ENCODE measurements around the gene SULT1C4.
A peak's percentile ranks its signal among the peaks of the same experiment; 100 is the strongest.

Gene SULT1C4

GRCh38 chr2:108377815-108378630, at the start of gene SULT1C4:
Gene SULT1C4, plus strand, starts transcription at chr2:108377954. Its CDS starts 384 bp downstream, at chr2:108378338.
- TF ChIP-seq MAX (IDR thresholded peaks at IDR 0.05; ENCODE audit: low read depth, low read length): no peak
- TF ChIP-seq CTCF (IDR thresholded peaks at IDR 0.05; ENCODE audit: low read depth, low read length): no peak
- no peak within 1 kb of the TSS for H3K4me3 ChIP-seq (ENCODE audit: low read depth, low read length)
- no peak for DNase-seq (ENCODE audit: low read depth)

GRCh38 chr2:108329771-108330170, 48.0 kb upstream of the SULT1C4 start:
- no peak for DNase-seq (ENCODE audit: low read depth)
- no peak overlapping the region for H3K4me3 ChIP-seq (ENCODE audit: low read depth, low read length)
- TF ChIP-seq MYC (IDR thresholded peaks at IDR 0.05; ENCODE audit: low read depth, low read length): no peak
- TF ChIP-seq CTCF (IDR thresholded peaks at IDR 0.05; ENCODE audit: low read depth, low read length): no peak
- TF ChIP-seq POLR2A (IDR thresholded peaks at IDR 0.05; ENCODE audit: extremely low read depth, insufficient read length): no peak
- no peak for TF ChIP-seq MAX (IDR thresholded peaks at IDR 0.05; ENCODE audit: low read depth, low read length)

- no peak overlapping the region for H3K4me3 ChIP-seq (ENCODE audit: low read depth, low read length)
- peak; percentile 68 for DNase-seq (ENCODE audit: low read depth)
- TF ChIP-seq MYC (IDR thresholded peaks at IDR 0.05; ENCODE audit: low read depth, low read length): no peak
- no peak for TF ChIP-seq POLR2A (IDR thresholded peaks at IDR 0.05; ENCODE audit: extremely low read depth, insufficient read length)
- TF ChIP-seq CTCF (IDR thresholded peaks at IDR 0.05; ENCODE audit: low read depth, low read length): no peak
- no peak for TF ChIP-seq MAX (IDR thresholded peaks at IDR 0.05; ENCODE audit: low read depth, low read length)
Measured at GRCh38 chr2:108330979-108331378, 46.8 kb upstream of the SULT1C4 start.

GRCh38 chr2:108345951-108346350, 31.8 kb upstream of the SULT1C4 start:
- no peak for DNase-seq (ENCODE audit: low read depth)
- TF ChIP-seq MYC (IDR thresholded peaks at IDR 0.05; ENCODE audit: low read depth, low read length) (no peak), POLR2A (IDR thresholded peaks at IDR 0.05; ENCODE audit: extremely low read depth, insufficient read length) (no peak), MAX (IDR thresholded peaks at IDR 0.05; ENCODE audit: low read depth, low read length) (no peak), CTCF (IDR thresholded peaks at IDR 0.05; ENCODE audit: low read depth, low read length) (no peak)

GRCh38 chr2:108346827-108347226, 30.9 kb upstream of the SULT1C4 start:
- H3K4me3 ChIP-seq (ENCODE audit: low read depth, low read length): no peak overlapping the region
- TF ChIP-seq MAX (IDR thresholded peaks at IDR 0.05; ENCODE audit: low read depth, low read length) (no peak), POLR2A (IDR thresholded peaks at IDR 0.05; ENCODE audit: extremely low read depth, insufficient read length) (no peak), MYC (IDR thresholded peaks at IDR 0.05; ENCODE audit: low read depth, low read length) (no peak), CTCF (IDR thresholded peaks at IDR 0.05; ENCODE audit: low read depth, low read length) (no peak)
- DNase-seq (ENCODE audit: low read depth): no peak

More at GRCh38 chr2:108345951-108346350, 31.8 kb upstream of the SULT1C4 start:
- no peak overlapping the region for H3K4me3 ChIP-seq (ENCODE audit: low read depth, low read length)
